Measurements from ENCODE around the gene LAMC1.
A peak's percentile ranks its signal among the peaks of the same experiment; 100 is the strongest.
"Not testable (repeated sequence)": the region's sequence is repeated elsewhere in the genome, so short reads cannot be mapped to it uniquely, and the experiment has no call there.

The LAMC1 gene

GRCh38 chr1:183110326-183110880, 87.2 kb downstream of the LAMC1 start:
- no peak for DNase-seq

GRCh38 chr1:183114441-183114840, 91.2 kb downstream of the LAMC1 start:
- no peak for DNase-seq

DNA sequence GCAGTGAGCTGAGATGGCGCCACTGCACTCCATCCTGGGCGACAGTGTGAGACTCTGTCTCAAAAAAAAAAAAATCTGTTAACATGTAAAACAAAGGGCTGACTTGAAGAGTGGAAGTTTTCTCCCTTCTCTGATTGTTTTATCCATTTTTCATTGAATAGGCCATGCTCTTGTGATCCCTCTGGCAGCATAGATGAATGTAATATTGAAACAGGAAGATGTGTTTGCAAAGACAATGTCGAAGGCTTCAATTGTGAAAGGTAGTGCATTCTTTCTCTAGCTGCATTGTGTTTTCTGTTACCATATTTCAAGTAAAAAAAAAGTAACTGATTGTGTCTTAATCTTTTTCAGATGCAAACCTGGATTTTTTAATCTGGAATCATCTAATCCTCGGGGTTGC, 93.2 kb downstream of the LAMC1 start:
- DNase-seq = no peak

DNA sequence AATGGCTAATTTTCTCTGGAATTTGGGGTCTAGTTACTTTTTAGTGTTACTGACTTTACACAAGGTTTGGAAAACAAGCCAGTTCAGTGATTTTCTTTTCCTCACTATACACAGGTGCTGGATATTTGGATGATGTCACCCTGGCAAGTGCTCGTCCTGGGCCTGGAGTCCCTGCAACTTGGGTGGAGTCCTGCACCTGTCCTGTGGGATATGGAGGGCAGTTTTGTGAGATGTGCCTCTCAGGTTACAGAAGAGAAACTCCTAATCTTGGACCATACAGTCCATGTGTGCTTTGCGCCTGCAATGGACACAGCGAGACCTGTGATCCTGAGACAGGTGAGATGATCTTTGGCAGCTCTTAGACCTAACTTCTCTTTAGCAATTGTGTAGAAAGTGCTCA, 98.4 kb downstream of the LAMC1 start:
- no peak for DNase-seq

DNA sequence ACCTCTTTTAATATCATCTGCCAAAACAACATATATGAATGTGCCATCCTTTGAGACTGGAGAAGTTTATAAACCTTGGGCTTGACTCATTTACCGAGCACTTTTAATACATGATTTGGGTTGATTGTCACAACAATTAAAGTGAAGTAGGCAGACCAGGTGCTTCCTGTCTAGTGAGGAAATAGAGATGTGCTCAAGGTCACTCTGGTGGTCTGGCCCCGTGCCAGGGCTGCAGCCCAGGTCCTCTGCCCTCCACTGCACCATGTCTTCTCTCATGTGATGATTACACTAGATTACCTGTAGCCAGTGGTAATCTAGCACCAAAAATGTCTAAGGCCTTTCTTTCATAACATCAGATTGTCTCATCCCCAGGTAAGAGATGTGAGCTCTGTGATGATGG, 101.0 kb downstream of the LAMC1 start:
- DNase-seq = no peak

DNA sequence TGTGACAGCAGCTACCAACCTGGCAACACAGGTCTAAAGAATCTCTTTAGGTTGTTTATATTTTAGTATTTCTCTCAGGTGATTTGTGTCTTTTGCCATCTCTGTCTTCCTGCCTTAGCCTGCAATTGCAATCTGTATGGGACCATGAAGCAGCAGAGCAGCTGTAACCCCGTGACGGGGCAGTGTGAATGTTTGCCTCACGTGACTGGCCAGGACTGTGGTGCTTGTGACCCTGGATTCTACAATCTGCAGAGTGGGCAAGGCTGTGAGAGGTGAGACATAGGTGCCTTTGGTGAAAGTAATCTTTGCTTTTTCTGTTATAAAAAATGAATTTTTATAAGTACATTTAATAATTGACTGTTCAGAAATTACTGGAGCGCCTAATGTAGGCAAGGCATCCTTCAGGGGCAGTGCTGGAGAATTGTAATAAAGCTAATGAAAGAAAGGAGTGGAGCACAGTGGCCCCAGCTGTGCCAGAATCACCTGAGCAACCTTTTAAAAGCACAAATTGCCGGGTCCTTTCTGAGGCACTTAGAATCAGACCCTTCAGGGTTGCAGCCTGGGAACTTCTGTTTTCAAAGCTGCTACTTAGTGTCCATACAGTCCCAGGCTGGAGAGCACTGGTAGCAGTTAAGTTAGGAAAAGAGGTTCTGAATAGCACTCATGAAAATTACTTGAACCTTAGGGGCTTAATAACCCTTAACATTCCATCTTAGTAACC, 102.2 kb downstream of the LAMC1 start:
- no peak for DNase-seq

DNA sequence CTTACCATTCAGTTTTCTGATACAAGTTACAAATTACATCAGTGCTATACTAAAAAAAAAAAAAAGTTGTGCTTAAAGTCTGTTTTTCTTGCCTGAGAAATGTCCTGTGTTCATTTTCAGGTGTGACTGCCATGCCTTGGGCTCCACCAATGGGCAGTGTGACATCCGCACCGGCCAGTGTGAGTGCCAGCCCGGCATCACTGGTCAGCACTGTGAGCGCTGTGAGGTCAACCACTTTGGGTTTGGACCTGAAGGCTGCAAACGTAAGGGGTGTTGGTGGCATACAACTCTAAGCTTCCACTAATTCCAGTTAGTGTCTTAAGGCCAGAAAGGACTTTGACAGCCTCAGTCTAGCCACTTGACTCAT, 102.8 kb downstream of the LAMC1 start:
- no peak for DNase-seq

GRCh38 chr1:183126528-183126927, 103.3 kb downstream of the LAMC1 start:
- DNase-seq = no peak

DNA sequence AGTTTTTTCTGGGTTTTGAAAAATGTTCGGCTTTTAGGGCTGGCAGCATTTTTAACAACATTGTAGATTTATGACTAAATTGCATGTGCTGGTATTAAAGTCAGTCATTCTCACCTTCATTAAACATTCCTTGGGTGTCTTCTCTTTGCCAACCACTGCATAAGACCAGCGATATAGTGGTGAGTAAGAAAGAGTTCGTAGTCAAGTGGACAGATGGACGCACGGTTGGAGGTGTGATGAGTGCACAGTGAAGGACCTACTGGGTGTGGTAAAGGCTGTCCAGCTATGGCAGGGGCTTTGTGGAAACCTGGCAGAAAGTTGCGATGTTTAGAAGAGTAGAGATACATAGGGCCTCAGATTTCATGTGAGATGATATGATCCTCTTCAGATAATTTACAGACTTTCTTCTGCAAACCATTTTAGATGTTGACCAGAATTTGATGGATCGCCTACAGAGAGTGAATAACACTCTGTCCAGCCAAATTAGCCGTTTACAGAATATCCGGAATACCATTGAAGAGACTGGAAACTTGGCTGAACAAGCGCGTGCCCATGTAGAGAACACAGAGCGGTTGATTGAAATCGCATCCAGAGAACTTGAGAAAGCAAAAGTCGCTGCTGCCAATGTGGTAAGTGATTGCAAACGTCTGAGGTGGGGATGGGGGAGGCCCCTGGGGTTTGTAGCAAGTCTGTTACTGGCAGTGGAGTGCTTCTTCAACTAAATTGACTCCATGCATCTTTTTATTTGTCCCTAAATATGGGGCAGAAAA, 106.9 kb downstream of the LAMC1 start:
- peak; percentile 70 for DNase-seq

- DNase-seq = peak; percentile 8
Measured at GRCh38 chr1:183131166-183131565, 107.9 kb downstream of the LAMC1 start.

- DNase-seq = no peak
Measured at GRCh38 chr1:183135336-183135735, 112.1 kb downstream of the LAMC1 start.

- no peak for DNase-seq
Measured at GRCh38 chr1:183137782-183138181, 114.6 kb downstream of the LAMC1 start.

DNA sequence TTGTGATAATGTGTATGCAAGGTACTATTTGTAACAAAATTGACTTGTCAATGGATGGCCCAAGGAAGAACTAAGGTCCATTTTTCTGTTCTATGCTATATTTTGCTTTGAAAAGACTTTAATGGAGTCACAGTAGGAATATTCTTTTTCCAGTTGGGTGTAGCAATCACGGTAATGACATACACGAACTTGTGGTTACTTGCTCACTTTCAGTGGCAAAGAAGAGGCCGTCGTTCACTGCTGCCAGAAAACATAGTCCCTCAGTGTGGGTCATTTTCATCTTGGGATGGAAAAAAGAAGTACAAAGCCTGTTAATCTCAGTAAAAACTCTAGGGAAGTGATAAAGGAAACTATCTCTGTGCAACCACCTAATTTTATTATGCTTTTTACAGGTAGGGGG, 115.1 kb downstream of the LAMC1 start:
- DNase-seq = no peak

GRCh38 chr1:183139281-183139942, 116.2 kb downstream of the LAMC1 start:
- DNase-seq = peak; percentile 12

- DNase-seq = no peak
Measured at GRCh38 chr1:183140633-183141032, 117.4 kb downstream of the LAMC1 start.

- DNase-seq = no peak
Measured at GRCh38 chr1:183142171-183142570, 119.0 kb downstream of the LAMC1 start.

GRCh38 chr1:183143576-183144315, 120.5 kb downstream of the LAMC1 start:
- no peak for DNase-seq

GRCh38 chr1:183144752-183145151, 121.5 kb downstream of the LAMC1 start:
- no peak for DNase-seq

DNA sequence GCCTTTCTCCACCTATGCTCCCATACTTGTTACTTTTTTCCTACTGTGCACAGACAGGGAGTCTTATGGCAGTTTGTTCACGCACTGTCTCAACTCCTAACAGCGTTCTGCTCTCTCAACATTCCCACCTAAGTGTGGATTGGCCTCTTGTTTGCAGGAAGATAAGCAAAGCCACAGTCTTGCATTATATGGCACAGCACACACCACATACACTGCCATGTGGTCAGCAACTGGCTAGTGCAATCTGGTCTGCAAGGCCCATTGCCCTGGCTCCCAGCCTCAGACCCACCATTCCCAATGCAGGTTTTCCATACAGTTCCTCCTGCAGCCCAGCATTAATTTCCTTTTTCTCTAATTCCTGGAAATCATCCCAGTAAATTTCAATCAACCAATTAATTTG, 124.5 kb downstream of the LAMC1 start:
- no peak for DNase-seq

GRCh38 chr1:183148599-183148998, 125.4 kb downstream of the LAMC1 start:
- no peak for DNase-seq

DNA sequence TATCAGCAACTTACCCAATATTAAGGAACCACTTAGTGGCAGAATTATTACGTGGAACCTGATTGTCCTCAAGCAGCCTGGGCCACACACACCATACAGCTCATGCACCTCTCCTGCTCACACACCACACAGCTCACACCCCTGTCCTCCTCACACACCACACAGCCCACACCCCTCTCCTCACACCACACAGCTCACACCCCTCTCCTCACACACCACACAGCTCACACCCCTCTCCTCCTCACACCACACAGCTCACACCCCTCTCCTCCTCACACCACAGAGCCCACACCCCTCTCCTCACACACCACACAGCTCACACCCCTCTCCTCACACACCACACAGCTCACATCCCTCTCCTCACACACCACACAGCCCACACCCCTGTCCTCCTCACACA, 126.1 kb downstream of the LAMC1 start:
- no peak for DNase-seq

- DNase-seq = not testable (repeated sequence)
Measured at GRCh38 chr1:183150032-183150431, 126.8 kb downstream of the LAMC1 start.

GRCh38 chr1:183150445-183150844, 127.2 kb downstream of the LAMC1 start:
- DNase-seq = no peak

Measured in NCI-H446 treated with DMSO at 0.1 percent for 48 hours (cell line).